ENCODE measurements around the gene DHRS9.
A peak's percentile ranks its signal among the peaks of the same experiment; 100 is the strongest.

DNA sequence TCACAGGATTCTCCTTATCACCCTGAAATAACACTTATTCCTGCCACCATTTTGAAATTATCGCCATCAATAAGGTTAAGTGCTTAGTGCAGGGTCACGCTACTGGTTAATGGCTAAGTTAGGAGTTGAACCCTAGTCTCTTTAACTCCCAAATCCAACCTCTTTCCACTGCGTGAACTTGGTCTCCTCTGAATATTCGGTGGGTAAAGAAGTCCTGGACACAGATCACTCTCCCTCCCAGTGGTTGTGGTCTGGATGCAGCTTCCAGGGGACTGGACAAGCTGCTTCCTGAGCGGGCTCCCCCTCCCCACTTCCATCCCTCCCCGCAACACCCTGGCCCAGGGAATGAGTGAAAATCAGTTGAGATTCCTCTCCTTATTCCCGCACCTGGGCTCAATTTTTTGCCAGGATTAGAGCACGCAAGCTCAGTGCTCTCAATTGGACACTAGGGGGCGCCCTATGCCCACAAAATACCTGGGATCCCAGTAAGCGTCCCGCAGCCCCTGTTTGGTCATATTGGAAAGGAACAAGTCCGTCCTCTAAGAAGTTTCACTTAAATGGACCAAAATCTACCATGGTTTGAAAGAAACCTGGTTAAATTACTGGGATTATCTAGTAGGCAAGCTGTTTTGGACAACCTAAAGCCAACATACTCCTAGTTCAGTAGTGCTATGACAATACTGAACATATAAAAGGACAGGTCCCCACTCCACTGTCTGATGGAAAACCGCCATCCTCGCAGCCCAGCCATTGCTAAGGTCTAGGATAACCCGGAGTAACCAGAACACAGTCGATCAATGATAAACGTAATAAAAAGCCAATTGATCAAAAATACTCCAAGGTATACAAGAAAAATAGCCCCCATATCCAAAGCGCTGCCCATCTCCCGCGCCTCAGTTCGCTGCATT is 40.4 kb downstream of the DHRS9 start:
- no peak for TF ChIP-seq TP53 (CRISPR knock-in tag; IDR thresholded peaks at IDR 0.05)
- TF ChIP-seq CTCF (IDR thresholded peaks at IDR 0.05), result peak; percentile 87
- TF ChIP-seq RFX5 (IDR thresholded peaks at IDR 0.05), result no peak
- TF ChIP-seq CHD4 (IDR thresholded peaks at IDR 0.05; ENCODE audit: borderline replicate concordance), result no peak
- no peak for TF ChIP-seq REST (IDR thresholded peaks at IDR 0.05)
- no peak for TF ChIP-seq HOXA7 (CRISPR knock-in tag; IDR thresholded peaks at IDR 0.05)
- TF ChIP-seq CHD2 (IDR thresholded peaks at IDR 0.05; ENCODE audit: low read length, partially characterized antibody), result no peak
- TF ChIP-seq ESRRA (IDR thresholded peaks at IDR 0.05; ENCODE audit: borderline replicate concordance, low read length), result no peak
